OCI-LY3 (cell line): ENCODE data around the gene KCNK18.

Source experiments
- H2AFZ ChIP-seq: fragments of 200-600, 300-600 bp; shearing (Covaris generic); 2 replicates; pipeline ENCODE4 v1.6.0; 2014; ENCODE audit warnings: antibody characterized with exemption, low read depth, low read length
- H3K27ac ChIP-seq: fragments of 200-600, 300-600 bp; sonication (generic); 2 replicates; pipeline ENCODE4 v1.5.1; 2014; ENCODE audit warnings: mild to moderate bottlenecking, low read length, moderate library complexity, mixed read lengths
- H3K27me3 ChIP-seq: fragments of 200-600, 300-600 bp; sonication (generic); 2 replicates; pipeline ENCODE4 v1.6.1; 2014; ENCODE audit warnings: low read depth, low read length, mixed read lengths
- H3K36me3 ChIP-seq: fragments of 200-600, 300-600 bp; sonication (generic); replicated peaks from 2 replicates; pipeline ENCODE3; 2014; ENCODE audit warnings: low read depth, low read length, mixed read lengths
- H3K4me1 ChIP-seq: fragments of 300-600, 200-600 bp; sonication (generic); 2 replicates; pipeline ENCODE4 v1.6.1; 2014; ENCODE audit warnings: low read length, mixed read lengths
- H3K4me2 ChIP-seq: fragments of 200-600, 300-600 bp; sonication (generic); 2 replicates; pipeline ENCODE4 v1.6.1; 2014; ENCODE audit warnings: low read length, mixed read lengths
- H3K4me3 ChIP-seq: fragments of 300-600, 200-600 bp; sonication (generic); 2 replicates; pipeline ENCODE4 v1.5.1; 2014; ENCODE audit warnings: antibody characterized with exemption, mild to moderate bottlenecking, low read length, moderate library complexity
- H3K79me2 ChIP-seq: fragments of 300-600, 200-600 bp; shearing (Covaris generic); 2 replicates; pipeline ENCODE4 v1.6.1; 2014; ENCODE audit warnings: mild to moderate bottlenecking, low read length, mixed read lengths
- H3K9ac ChIP-seq: fragments of 300-600, 200-600 bp; shearing (Covaris generic); 2 replicates; pipeline ENCODE4 v1.6.0; 2014; ENCODE audit warnings: mild to moderate bottlenecking, low read length, moderate library complexity
- H3K9me3 ChIP-seq: fragments of 200-600, 300-600 bp; shearing (Covaris generic); 2 replicates; pipeline ENCODE4 v1.6.1; 2014; ENCODE audit warnings: low read length, mixed read lengths; ENCODE audit not compliant: insufficient read depth
- H4K20me1 ChIP-seq: fragments of 200-600, 300-600 bp; sonication (generic); 2 replicates; pipeline ENCODE4 v1.6.1; 2016; ENCODE audit warnings: low read length, mixed read lengths; ENCODE audit not compliant: insufficient read depth
- CTCF ChIP-seq: fragments of 200-600, 300-600 bp; sonication (generic); IDR thresholded peaks from 2 replicates; pipeline ENCODE4 v1.5.1; 2014; ENCODE audit warnings: antibody characterized with exemption, low read length, low read depth
- EZH2phosphoT487 ChIP-seq: fragments of 200-600 bp; shearing (Covaris generic); IDR thresholded peaks from 2 replicates; pipeline ENCODE4 v1.6.1; 2018; ENCODE audit warnings: antibody characterized with exemption, mixed run types, low read depth

The KCNK18 gene

GRCh38 chr10:117167789-117168674 lies 29.3 kb upstream of the KCNK18 start:
- no peak overlapping the region for H3K4me2 ChIP-seq
- H2AFZ ChIP-seq: no peak overlapping the region
- H3K36me3 ChIP-seq: no peaks in the 10 kb centered on the region
- H3K9ac ChIP-seq: no peak overlapping the region
- H3K79me2 ChIP-seq: no peaks in the 10 kb centered on the region
- 0 out of 2 replicates have a peak, but pooled peaks cover 5% of the 10 kb centered on the region for H3K27me3 ChIP-seq
- TF ChIP-seq CTCF: peak; percentile 54
- no peak for TF ChIP-seq EZH2phosphoT487
- H3K4me1 ChIP-seq: no peaks in the 10 kb centered on the region
- no peak overlapping the region for H3K27ac ChIP-seq
- no peaks in the 10 kb centered on the region for H4K20me1 ChIP-seq
- H3K4me3 ChIP-seq: no peak overlapping the region
- no peaks in the 10 kb centered on the region for H3K9me3 ChIP-seq

- Histone ChIP-seq H3K27ac (no peak overlapping the region), H3K36me3 (no peaks in the 10 kb centered on the region), H2AFZ (no peak overlapping the region), H3K4me3 (no peak overlapping the region), H4K20me1 (no peaks in the 10 kb centered on the region), H3K9me3 (no peaks in the 10 kb centered on the region), H3K79me2 (no peaks in the 10 kb centered on the region), H3K9ac (no peak overlapping the region), H3K4me2 (no peak overlapping the region), H3K4me1 (no peaks in the 10 kb centered on the region), H3K27me3 (0 out of 2 replicates have a peak, but pooled peaks cover 5% of the 10 kb centered on the region)
- TF ChIP-seq CTCF (no peak), EZH2phosphoT487 (no peak)
These were observed 28.6 kb upstream of the KCNK18 start for GRCh38 chr10:117168729-117169128.

- Histone ChIP-seq H3K9ac (no peak overlapping the region), H3K9me3 (no peaks in the 10 kb centered on the region), H3K27ac (no peak overlapping the region), H3K4me1 (0 out of 2 replicates have a peak, but pooled peaks cover under 1% of the 10 kb centered on the region), H3K4me3 (no peak overlapping the region), H3K36me3 (no peaks in the 10 kb centered on the region), H3K79me2 (no peaks in the 10 kb centered on the region), H3K4me2 (no peak overlapping the region), H2AFZ (no peak overlapping the region), H3K27me3 (0 out of 2 replicates have a peak, but pooled peaks cover 5% of the 10 kb centered on the region), H4K20me1 (no peaks in the 10 kb centered on the region)
- TF ChIP-seq CTCF (no peak), EZH2phosphoT487 (no peak)
These were observed 27.8 kb upstream of the KCNK18 start for GRCh38 chr10:117169480-117169879.

- Histone ChIP-seq H3K27ac (no peak overlapping the region), H3K4me3 (no peak overlapping the region), H3K9me3 (no peaks in the 10 kb centered on the region), H4K20me1 (no peaks in the 10 kb centered on the region), H3K27me3 (0 out of 2 replicates have a peak, but pooled peaks cover 5% of the 10 kb centered on the region), H3K4me1 (0 out of 2 replicates have a peak, but pooled peaks cover 3% of the 10 kb centered on the region), H3K79me2 (no peaks in the 10 kb centered on the region), H3K9ac (no peak overlapping the region), H3K4me2 (no peak overlapping the region), H2AFZ (no peak overlapping the region), H3K36me3 (no peaks in the 10 kb centered on the region)
- TF ChIP-seq CTCF: no peak
- TF ChIP-seq EZH2phosphoT487: no peak
These were observed 27.0 kb upstream of the KCNK18 start for GRCh38 chr10:117170244-117170643.
